ENCODE results near the gene CAPZA2.

- TF ChIP-seq EZH2 (IDR thresholded peaks at IDR 0.05) (no peak), POLR2AphosphoS5 (IDR thresholded peaks at IDR 0.05; ENCODE audit: borderline replicate concordance, low read depth, low read length) (no peak), FOXP2 (optimal IDR thresholded peaks at IDR 0.05; ENCODE audit: control extremely low read depth, extremely low read length, insufficient read depth) (no peak)
These were observed 87.8 kb downstream of the CAPZA2 start for GRCh38 chr7:116949941-116950801.
